Immature natural killer cell (primary cell): Measurements from ENCODE around the gene GATA2. TPM values are rescaled to one million over a fixed set of nuclear protein-coding genes. Genes with fewer than 3 reads are reported as not detected.
A peak's percentile ranks its signal among the peaks of the same experiment; 100 is the strongest.

Source experiments
- DNase-seq, 3 donors: peaks; one replicate each; pipeline ENCODE4 v3.0.0; 2022; ENCODE audit warnings: mixed read lengths in 1 of 3
- H3K27ac Mint-ChIP-seq, 6 donors: one replicate each; pipeline ENCODE4 v1.8.0; 2020; ENCODE audit warnings: mixed read lengths in 6 of 6, mild to moderate bottlenecking in 5 of 6, inconsistent platforms in 4 of 6, moderate library complexity in 3 of 6
- H3K27me3 Mint-ChIP-seq, 3 donors: one replicate each; pipeline ENCODE4 v1.8.0; 2020 to 2021; ENCODE audit warnings: low read depth in 3 of 3, mild to moderate bottlenecking in 3 of 3, mixed read lengths in 3 of 3, moderate library complexity in 3 of 3, inconsistent platforms in 1 of 3
- H3K36me3 Mint-ChIP-seq, 3 donors: one replicate each; pipeline ENCODE4 v1.8.0; 2020; ENCODE audit warnings: mixed read lengths in 3 of 3, inconsistent platforms in 2 of 3, mild to moderate bottlenecking in 2 of 3
- H3K4me1 Mint-ChIP-seq, 2 donors: one replicate each; pipeline ENCODE4 v1.8.0; 2020; ENCODE audit warnings: inconsistent platforms in 2 of 2, mild to moderate bottlenecking in 2 of 2, mixed read lengths in 2 of 2, moderate library complexity in 1 of 2
- H3K4me3 Mint-ChIP-seq, 5 donors: one replicate each; pipeline ENCODE4 v1.8.0; 2020; ENCODE audit warnings: mild to moderate bottlenecking in 5 of 5, mixed read lengths in 5 of 5, inconsistent platforms in 3 of 5, moderate library complexity in 3 of 5
- H3K9me3 Mint-ChIP-seq, 6 donors: one replicate each; pipeline ENCODE4 v1.8.0; 2020; ENCODE audit warnings: mild to moderate bottlenecking in 6 of 6, mixed read lengths in 6 of 6, inconsistent platforms in 4 of 6, moderate library complexity in 3 of 6
- polyA plus RNA-seq, 3 donors: library from polyadenylated mRNA; unstranded; fragments of 300-500 nt; fragmentation: Illumina TruSeq; gene quantifications; one replicate each; pipeline ENCODE4 v1.2.3, GENCODE V29; 2021

The GATA2 gene
- polyA plus RNA-seq, 3 donors from 2014 or later, result 0.35 TPM; not detected in 2

DNA sequence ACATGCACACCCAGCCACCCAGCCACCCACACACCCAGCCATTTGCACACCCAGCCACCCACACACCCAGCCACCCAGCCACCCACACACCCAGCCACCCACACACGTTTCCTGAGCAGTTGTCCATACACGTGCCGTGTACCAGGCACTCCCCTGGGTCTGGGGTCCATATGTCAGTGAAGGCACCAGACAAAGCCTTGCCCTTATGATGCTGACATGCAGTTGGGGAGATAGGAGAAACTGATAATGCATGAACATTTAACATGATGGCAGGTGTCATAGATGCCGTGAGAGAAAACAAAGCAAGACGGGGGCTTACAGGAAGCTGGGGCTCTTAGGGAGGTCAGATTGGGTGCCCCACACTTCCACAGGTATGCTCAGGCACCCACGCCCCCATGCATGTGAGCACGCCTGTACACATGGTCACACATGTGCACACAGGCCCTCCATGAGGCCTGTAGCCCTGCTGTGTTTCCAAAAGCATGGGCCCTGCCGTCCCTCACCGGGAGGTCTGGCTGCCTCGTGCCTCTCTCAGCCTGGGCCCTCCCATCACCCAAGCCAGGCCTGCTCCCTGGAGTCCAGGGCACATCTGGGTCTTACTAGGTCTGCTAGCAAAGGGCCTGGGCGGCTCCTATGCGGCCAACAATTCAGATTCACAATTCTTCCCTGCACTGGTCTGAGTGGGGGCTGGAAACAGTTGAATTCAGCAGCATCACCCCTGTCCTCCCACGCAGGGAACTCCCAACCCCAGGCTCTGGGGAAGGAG lies 22.7 kb downstream of the GATA2 start:
- H3K27me3 Mint-ChIP-seq, result peaks cover 0 to 13% (median 11%) of the 10 kb centered on the region in 3 donors

DNA sequence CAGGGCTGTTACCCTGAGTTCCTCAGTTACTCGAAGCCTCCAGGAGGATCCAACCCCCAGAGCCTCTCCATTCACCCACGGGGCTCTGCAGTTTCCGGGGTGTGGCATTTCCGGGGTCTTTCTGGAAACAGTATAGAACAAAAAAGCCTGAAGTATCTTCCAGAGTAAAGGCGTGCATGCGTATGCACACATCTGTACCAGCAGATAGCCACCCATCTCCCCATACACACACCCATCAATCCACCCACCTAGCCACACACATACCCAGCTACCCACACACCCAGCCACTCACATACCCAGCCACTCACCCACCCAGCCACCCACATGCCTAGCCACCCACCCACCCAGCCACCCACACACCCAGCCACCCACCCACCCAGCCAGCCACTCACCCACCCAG lies 23.4 kb downstream of the GATA2 start:
- no peaks in the 10 kb centered on the region for H3K36me3 Mint-ChIP-seq
- H3K9me3 Mint-ChIP-seq, result no peaks in the 10 kb centered on the region
- no peak overlapping the region for H3K27ac Mint-ChIP-seq
- H3K4me1 Mint-ChIP-seq, result peaks cover 1 to 10% of the 10 kb centered on the region in 2 donors
- peaks cover 0 to 14% (median 12%) of the 10 kb centered on the region in 3 donors for H3K27me3 Mint-ChIP-seq
- no peak for DNase-seq
- no peak overlapping the region for H3K4me3 Mint-ChIP-seq

More for the DNA sequence above, 22.7 kb downstream of the GATA2 start:
- H3K4me3 Mint-ChIP-seq, result no peak overlapping the region
- no peak overlapping the region for H3K27ac Mint-ChIP-seq
- H3K36me3 Mint-ChIP-seq, result no peaks in the 10 kb centered on the region
- no peaks in the 10 kb centered on the region for H3K9me3 Mint-ChIP-seq
- no peak for DNase-seq
- H3K4me1 Mint-ChIP-seq, result peaks cover 1 to 10% of the 10 kb centered on the region in 2 donors

DNA sequence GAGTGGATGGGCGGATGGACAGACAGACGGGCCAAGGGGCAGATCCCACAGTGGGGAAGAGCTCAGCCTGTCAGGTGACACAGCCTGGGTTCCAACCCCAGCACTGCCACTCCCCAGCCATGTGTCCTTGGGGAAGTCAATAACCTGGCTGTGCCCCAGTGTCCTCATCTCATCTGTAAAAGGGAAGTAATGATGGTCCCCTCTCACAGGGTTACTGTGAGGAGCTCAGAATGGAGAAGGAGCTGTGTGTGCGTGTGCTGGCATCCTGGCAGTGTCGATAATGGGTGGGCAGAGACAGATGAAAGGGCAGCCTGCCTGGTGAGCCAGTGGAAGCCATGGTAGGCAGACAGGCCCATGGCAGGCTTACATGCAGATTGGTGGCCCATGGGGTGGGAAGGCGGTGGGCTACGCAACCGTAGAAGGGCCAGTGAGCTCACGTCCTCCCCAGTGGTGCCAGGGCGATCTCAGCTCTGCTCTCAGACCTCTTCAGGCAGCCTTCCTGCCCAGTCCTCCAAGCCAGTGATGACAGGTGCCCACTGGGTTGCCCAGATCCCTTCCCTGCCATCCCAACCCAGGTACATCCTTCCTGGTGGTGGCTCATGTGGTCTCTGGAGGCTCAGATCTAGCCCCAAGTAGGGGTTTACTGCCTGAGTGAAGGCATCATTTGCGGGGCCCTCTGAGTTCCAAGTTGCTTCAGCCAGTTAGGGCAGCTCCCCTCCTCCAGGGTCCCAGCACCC lies 24.0 kb downstream of the GATA2 start:
- Mint-ChIP-seq H3K4me1 (peaks cover 1 to 10% of the 10 kb centered on the region in 2 donors), H3K9me3 (no peaks in the 10 kb centered on the region), H3K4me3 (no peak overlapping the region), H3K27ac (no peak overlapping the region), H3K27me3 (peaks cover 0 to 15% (median 14%) of the 10 kb centered on the region in 3 donors), H3K36me3 (no peaks in the 10 kb centered on the region)
- DNase-seq, result no peak

DNA sequence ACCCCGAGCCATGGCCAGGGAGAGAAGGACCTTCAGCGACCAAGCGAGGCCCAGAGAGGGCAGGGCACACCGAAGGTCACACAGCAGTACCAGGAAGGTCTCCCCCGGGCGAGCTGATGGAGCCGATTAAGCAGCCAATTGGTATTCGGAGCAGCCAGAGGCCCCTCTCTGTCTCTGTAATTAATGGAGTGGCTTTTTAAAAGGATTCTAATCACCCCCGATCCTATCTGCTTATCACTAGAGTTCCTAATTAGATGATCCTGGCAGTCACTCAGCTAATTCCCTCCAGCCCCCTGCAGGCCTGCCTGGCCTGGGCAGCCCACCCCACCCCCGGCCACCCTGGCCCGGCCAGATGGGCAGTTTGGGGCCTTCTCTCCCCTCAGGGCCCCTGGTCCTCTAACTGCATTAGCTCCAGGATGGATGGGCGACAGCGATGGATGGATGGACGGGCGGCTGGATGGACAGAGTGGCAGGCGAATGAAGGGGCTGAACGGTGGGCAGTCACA lies 24.7 kb downstream of the GATA2 start:
- DNase-seq, result no peak
- H3K27ac Mint-ChIP-seq, result no peak overlapping the region
- peaks cover 1 to 10% of the 10 kb centered on the region in 2 donors for H3K4me1 Mint-ChIP-seq
- no peaks in the 10 kb centered on the region for H3K9me3 Mint-ChIP-seq
- no peaks in the 10 kb centered on the region for H3K36me3 Mint-ChIP-seq
- no peak overlapping the region for H3K4me3 Mint-ChIP-seq
- peaks cover 0 to 15% (median 11%) of the 10 kb centered on the region in 3 donors for H3K27me3 Mint-ChIP-seq

DNA sequence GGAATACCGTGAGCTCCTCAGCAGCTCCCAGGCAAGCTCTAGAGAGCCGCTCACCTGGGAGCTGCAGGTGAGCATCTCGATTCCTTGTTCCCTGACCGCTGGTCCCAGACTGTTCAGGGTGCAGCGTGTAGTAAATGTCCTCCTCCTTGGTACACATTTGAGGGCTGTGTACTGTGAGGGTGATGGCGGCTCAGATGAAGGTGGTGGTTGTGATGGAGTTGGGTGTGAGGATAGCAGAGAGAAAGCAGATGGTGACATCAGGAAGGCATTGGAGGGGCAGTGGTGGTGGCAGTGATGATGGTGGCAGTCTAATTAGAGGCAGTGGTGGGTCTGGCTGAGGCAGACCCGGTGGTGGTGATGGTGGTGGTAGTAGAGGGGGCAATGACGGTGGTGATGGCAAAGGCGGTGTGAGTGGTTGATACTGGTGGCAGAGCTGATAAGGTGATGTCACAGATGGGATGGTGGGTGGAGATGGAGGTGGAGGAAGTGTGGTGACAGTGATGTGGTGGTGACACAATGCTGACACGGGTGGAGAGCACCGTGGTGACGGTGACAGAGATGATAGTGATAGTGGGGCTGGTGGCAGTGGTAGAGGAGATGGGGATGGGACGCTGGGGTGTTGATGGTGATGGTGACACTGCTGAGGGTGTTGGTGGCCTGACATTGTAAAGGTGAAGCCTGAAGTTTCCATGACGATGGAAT lies 26.0 kb downstream of the GATA2 start, which contains the start of gene DNAJB8:
Gene DNAJB8, minus strand, starts transcription at position 51 of the 702 bp plus-strand sequence. CDS start 3,645 bp downstream, outside the sequence.
- peak within 1 kb of the TSS in 4 of 6 donors; percentile 25 to 73 (median 54) for H3K27ac Mint-ChIP-seq
- no peaks in the 10 kb centered on the region for H3K9me3 Mint-ChIP-seq
- peaks cover 1 to 10% of the 10 kb centered on the region in 2 donors for H3K4me1 Mint-ChIP-seq
- DNase-seq, result peak; percentile 38 to 63 (median 62)
- H3K4me3 Mint-ChIP-seq, result no peak within 1 kb of the TSS
- no peaks in the 10 kb centered on the region for H3K36me3 Mint-ChIP-seq
- H3K27me3 Mint-ChIP-seq, result peaks cover 0 to 19% (median 15%) of the 10 kb centered on the region in 3 donors

DNA sequence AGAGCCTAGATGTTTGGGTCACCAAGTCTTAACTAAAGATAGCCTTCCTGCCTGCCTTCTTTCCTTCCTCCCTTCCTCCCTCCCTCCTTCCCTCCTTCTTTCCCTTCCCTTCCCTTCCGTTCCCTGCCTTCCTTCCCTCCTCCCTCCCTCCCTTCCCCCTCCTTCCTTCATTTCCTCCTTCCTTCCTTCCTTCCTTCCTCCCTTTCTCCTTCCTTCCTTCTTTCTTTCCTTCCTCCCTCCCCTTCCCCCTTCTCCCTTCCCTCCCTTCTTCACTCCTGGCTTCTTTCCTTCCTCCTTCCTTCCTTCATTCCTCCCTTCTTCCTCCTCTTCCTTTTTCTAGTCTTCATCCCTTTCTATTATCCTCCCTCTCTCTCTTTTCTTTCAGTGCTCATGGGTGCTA lies 28.3 kb downstream of the GATA2 start:
- Mint-ChIP-seq H3K27ac (no peak overlapping the region), H3K4me3 (no peak overlapping the region), H3K4me1 (peaks cover 1 to 10% of the 10 kb centered on the region in 2 donors), H3K36me3 (no peaks in the 10 kb centered on the region), H3K9me3 (no peaks in the 10 kb centered on the region), H3K27me3 (peaks cover 0 to 20% (median 15%) of the 10 kb centered on the region in 3 donors)
- no peak for DNase-seq

DNA sequence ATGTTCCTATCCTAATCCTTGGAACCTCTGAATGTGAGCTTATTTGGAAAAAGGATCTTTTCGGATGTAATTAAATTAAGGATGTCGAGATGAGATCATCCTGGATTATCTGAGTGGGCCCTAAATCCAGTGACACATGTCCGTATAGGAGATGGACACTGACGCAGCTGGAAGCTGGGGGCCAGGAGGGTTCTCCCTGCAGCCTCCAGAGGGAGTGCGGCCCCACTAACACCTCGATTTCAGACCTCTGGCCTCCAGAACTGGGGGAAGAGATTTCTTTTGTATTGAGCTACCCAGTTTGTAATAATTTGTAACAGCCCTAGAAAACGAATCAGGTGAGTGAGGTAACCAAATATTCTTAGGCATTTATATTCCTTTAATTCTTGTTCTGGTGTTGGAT lies 28.8 kb downstream of the GATA2 start:
- H3K36me3 Mint-ChIP-seq, result no peaks in the 10 kb centered on the region
- DNase-seq, result no peak
- no peak overlapping the region for H3K4me3 Mint-ChIP-seq
- H3K27ac Mint-ChIP-seq, result no peak overlapping the region
- peaks cover 1 to 10% of the 10 kb centered on the region in 2 donors for H3K4me1 Mint-ChIP-seq
- no peaks in the 10 kb centered on the region for H3K9me3 Mint-ChIP-seq
- peaks cover under 1 to 20% (median 15%) of the 10 kb centered on the region in 3 donors for H3K27me3 Mint-ChIP-seq

DNA sequence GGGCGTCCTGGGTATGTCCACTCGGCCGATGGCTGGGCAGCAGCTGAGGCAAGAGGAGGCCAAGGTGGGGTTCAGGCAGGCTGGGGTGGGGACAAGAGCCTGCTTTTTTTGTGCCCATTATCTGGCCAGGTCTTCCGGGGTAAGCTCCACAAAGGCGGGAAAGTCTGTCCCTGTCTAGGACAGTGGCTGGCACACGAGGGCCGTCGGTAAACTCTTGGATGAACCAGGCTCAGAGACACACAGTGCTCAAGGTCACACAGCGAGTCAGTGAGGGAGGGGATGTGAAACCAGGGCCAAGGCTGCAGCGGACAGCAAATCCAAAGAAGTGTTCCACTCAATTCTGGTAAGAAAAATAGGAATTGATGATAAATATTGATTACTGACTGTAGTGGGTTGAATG lies 29.2 kb downstream of the GATA2 start:
- no peak for DNase-seq
- peaks cover 2 to 24% (median 15%) of the 10 kb centered on the region in 3 donors for H3K27me3 Mint-ChIP-seq
- H3K9me3 Mint-ChIP-seq, result no peaks in the 10 kb centered on the region
- no peak overlapping the region for H3K4me3 Mint-ChIP-seq
- peaks cover 1 to 10% of the 10 kb centered on the region in 2 donors for H3K4me1 Mint-ChIP-seq
- H3K27ac Mint-ChIP-seq, result peak overlapping the region in 1 of 6 donors; percentile 79
- H3K36me3 Mint-ChIP-seq, result no peaks in the 10 kb centered on the region

DNA sequence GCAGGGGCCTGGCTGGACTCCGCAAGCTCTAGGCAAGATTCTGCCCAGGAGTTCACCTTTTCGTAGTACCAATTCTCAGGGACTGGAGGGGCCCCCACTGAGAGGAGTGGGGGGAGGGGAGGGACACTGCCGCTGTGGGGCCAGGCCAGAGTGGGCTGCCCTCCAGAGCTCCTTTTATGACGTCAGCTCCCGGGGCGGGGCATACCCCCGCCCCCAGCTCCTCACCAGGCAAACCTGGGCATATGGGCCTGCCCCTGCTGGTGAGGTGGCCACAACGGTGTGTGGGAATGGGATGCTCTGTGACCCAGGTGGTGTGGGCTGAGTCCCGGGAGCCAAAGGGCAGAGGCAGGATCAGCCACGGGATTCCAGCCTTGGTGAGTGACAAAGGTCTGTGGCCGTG lies 29.6 kb downstream of the GATA2 start:
- Mint-ChIP-seq H3K4me1 (peaks cover 1 to 10% of the 10 kb centered on the region in 2 donors), H3K36me3 (no peaks in the 10 kb centered on the region), H3K27ac (no peak overlapping the region), H3K27me3 (peaks cover 2 to 26% (median 17%) of the 10 kb centered on the region in 3 donors), H3K4me3 (no peak overlapping the region), H3K9me3 (no peaks in the 10 kb centered on the region)
- DNase-seq, result no peak

DNA sequence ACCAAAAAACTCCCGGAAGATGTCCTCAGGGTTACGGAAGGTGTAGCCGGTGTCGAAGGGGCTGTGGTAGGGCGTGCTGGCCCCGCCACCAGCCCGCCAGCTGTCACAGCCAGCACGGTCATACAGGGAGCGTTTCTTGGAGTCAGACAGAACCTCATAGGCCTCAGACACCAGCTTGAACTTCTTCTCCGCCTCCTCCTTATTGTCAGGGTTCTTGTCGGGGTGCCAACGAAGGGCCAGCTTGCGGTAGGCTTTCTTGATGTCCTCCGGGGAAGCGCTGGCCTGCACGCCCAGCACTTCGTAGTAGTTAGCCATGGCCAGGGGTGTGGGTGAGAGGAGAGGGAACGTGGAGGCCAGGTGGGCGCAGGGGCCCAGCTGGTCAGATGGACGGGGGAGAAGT lies 30.1 kb downstream of the GATA2 start:
- H3K27me3 Mint-ChIP-seq, result peaks cover 2 to 26% (median 17%) of the 10 kb centered on the region in 3 donors
- H3K36me3 Mint-ChIP-seq, result no peaks in the 10 kb centered on the region
- peaks cover 1 to 10% of the 10 kb centered on the region in 2 donors for H3K4me1 Mint-ChIP-seq

DNA sequence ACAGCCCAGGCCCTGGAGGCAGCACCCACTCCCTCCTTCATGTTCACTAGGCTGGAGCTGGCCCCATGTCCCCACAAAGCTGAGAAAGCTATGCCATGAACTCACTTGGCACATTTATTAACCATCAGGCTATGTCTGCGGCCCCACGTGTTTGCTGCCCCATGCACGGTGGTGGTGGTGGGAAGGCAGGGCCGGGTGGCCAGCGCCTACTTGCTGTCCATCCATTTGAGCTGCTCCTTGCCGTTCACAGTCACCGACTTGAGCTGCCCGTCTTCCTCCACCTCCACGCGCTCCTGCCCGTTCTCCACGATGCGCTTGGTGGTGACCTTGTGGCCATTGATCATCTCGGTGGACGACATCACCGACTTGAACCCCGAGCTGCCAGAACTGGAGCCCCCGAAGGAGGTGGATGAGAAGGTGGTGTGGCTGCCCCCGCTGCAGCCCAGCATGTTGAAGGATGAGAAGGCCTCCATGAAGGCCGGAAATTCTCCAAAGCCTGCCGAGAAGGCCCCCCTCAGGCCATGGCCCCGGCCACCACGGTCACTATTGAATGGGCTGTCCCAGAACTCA lies 30.6 kb downstream of the GATA2 start:
- Mint-ChIP-seq H3K4me1 (peaks cover 1 to 9% of the 10 kb centered on the region in 2 donors), H3K4me3 (no peak overlapping the region), H3K27ac (no peak overlapping the region)

More for the DNA sequence above, 30.1 kb downstream of the GATA2 start:
- DNase-seq, result no peak
- H3K9me3 Mint-ChIP-seq, result no peaks in the 10 kb centered on the region
- no peak overlapping the region for H3K4me3 Mint-ChIP-seq
- H3K27ac Mint-ChIP-seq, result no peak overlapping the region

DNA sequence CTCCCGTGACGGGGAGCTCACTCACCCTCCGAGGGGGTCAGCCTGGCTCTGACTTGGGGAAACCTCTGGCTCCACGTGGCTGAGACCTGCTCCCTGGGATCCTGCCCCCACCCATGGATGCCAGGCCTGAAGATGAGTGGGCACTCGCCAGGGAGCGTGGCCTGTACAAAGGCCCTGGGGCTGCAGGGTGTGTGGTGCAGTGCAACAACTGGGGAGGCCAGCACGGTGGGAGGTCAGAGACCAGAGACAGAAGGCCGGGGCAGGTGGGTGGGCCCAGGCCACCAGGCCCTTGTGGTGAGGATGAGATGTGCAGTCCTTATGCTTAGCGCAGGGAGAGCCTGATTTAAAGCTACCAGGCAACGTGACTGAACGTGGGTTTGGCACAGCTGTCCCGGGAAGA lies 31.3 kb downstream of the GATA2 start:
- Mint-ChIP-seq H3K27me3 (peaks cover 2 to 22% (median 13%) of the 10 kb centered on the region in 3 donors), H3K36me3 (no peaks in the 10 kb centered on the region), H3K4me3 (no peak overlapping the region), H3K27ac (no peak overlapping the region), H3K9me3 (no peaks in the 10 kb centered on the region), H3K4me1 (peaks cover 0 to 2% of the 10 kb centered on the region in 2 donors)
- DNase-seq, result no peak

More for the DNA sequence above, 30.6 kb downstream of the GATA2 start:
- Mint-ChIP-seq H3K36me3 (no peaks in the 10 kb centered on the region), H3K9me3 (no peaks in the 10 kb centered on the region), H3K27me3 (peaks cover 2 to 27% (median 17%) of the 10 kb centered on the region in 3 donors)
- no peak for DNase-seq

DNA sequence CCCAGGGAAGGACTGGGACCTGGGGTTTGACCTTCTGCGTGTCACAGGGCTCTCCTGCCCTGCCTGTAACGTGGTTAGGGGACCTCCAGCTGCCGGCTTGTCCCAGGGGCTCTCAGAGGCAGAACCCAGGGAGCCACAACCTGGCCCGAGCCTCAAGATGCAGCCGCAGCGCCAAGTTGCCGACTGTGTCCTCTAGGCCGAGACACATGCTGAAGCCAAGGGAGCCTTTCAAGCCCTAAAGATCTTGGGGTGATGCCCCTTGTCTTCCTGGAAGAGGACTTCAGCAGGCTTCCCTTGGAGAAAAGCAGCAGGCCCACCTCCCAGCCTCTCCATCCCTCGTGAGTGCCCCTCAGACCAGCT lies 33.6 kb downstream of the GATA2 start:
- no peaks in the 10 kb centered on the region for H3K9me3 Mint-ChIP-seq
- no peaks in the 10 kb centered on the region for H3K4me1 Mint-ChIP-seq
- H3K27me3 Mint-ChIP-seq, result peaks cover 4 to 21% (median 12%) of the 10 kb centered on the region in 3 donors
- no peak overlapping the region for H3K4me3 Mint-ChIP-seq
- no peak overlapping the region for H3K27ac Mint-ChIP-seq
- DNase-seq, result no peak
- no peaks in the 10 kb centered on the region for H3K36me3 Mint-ChIP-seq
